HepG2 (cell line): ENCODE measurements around the gene FGD3.

ENCODE experiments used
- ARNT ChIP-seq: fragments of 450-650 bp; IDR thresholded peaks from 2 replicates; pipeline ENCODE4 v1.6.1; 2017
- ARNTL ChIP-seq: sonication (generic); formaldehyde crosslinking; IDR thresholded peaks from 2 replicates; pipeline ENCODE4 v1.4.0; 2020; ENCODE audit warnings: mild to moderate bottlenecking, missing genetic modification reagents
- ATF1 ChIP-seq: IDR thresholded peaks from 2 replicates; pipeline ENCODE4 v1.6.1; 2016; ENCODE audit warnings: mild to moderate bottlenecking, control low read depth
- CENPX ChIP-seq: sonication (generic); formaldehyde crosslinking; IDR thresholded peaks from 2 replicates; pipeline ENCODE4 v1.9.0; 2021; ENCODE audit warnings: mild to moderate bottlenecking, missing genetic modification reagents, moderate library complexity
- CTCF ChIP-seq: sonication (generic); formaldehyde crosslinking; IDR thresholded peaks from 2 replicates; pipeline ENCODE4 v1.5.0; 2020; ENCODE audit warnings: mild to moderate bottlenecking, missing genetic modification reagents, moderate library complexity
- HMGXB4 ChIP-seq, 2 experiments: sonication (generic) in 1 of 2; formaldehyde crosslinking in 1 of 2; IDR thresholded peaks; 2 replicates each; pipeline versions ENCODE4 v1.4.0 to v1.6.1; 2018 to 2020; ENCODE audit warnings: missing genetic modification reagents in 2 of 2, borderline replicate concordance in 1 of 2, low read depth in 1 of 2, mild to moderate bottlenecking in 1 of 2, missing biosample characterization in 1 of 2
- HNF4G ChIP-seq, 2 experiments: sonication (generic) in 1 of 2; formaldehyde crosslinking in 1 of 2; IDR thresholded peaks; 2 replicates each; pipeline versions ENCODE4 v1.4.0 to v1.6.1; 2011 to 2020; ENCODE audit warnings: borderline replicate concordance in 2 of 2, low read depth in 2 of 2, mild to moderate bottlenecking in 2 of 2, low read length in 1 of 2, missing genetic modification reagents in 1 of 2, moderate library complexity in 1 of 2
- MEIS1 ChIP-seq: sonication (generic); formaldehyde crosslinking; IDR thresholded peaks from 2 replicates; pipeline ENCODE4 v1.9.0; 2021; ENCODE audit warnings: mild to moderate bottlenecking, missing genetic modification reagents, moderate library complexity, borderline replicate concordance
- NFIC ChIP-seq: IDR thresholded peaks from 2 replicates; pipeline ENCODE4 v1.6.1; 2012; ENCODE audit warnings: mild to moderate bottlenecking, low read length, inconsistent platforms
- NFYC ChIP-seq: IDR thresholded peaks from 2 replicates; pipeline ENCODE4 v1.6.1; 2016; ENCODE audit warnings: missing genetic modification reagents, missing compliant biosample characterization
- NR2C2 ChIP-seq: sonication (generic); formaldehyde crosslinking; IDR thresholded peaks from 2 replicates; pipeline ENCODE4 v1.4.0; 2020; ENCODE audit warnings: missing genetic modification reagents, mild to moderate bottlenecking, moderate library complexity, borderline replicate concordance
- POLR2AphosphoS5 ChIP-seq: IDR thresholded peaks from 2 replicates; pipeline ENCODE4 v1.6.1; 2012; ENCODE audit warnings: low read depth, low read length
- TAF1 ChIP-seq: sonication (generic); formaldehyde crosslinking; IDR thresholded peaks from 2 replicates; pipeline ENCODE4 v1.4.0; 2020; ENCODE audit warnings: missing genetic modification reagents
- ZNF367 ChIP-seq: sonication (generic); formaldehyde crosslinking; IDR thresholded peaks from 2 replicates; pipeline ENCODE4 v1.4.0; 2020; ENCODE audit warnings: missing genetic modification reagents, borderline replicate concordance

- TF ChIP-seq ARNT (no peak), POLR2AphosphoS5 (no peak), HNF4G (IDR thresholded peaks at IDR 0.05; ENCODE audit: borderline replicate concordance, low read depth, low read length) (no peak), HNF4G (CRISPR knock-in tag; IDR thresholded peaks at IDR 0.05; ENCODE audit: borderline replicate concordance, low read depth) (no peak), NR2C2 (no peak), ZNF367 (CRISPR knock-in tag) (no peak), ARNTL (CRISPR knock-in tag) (no peak), NFIC (no peak), CENPX (CRISPR knock-in tag) (no peak), ATF1 (CRISPR knock-in tag) (no peak), TAF1 (CRISPR knock-in tag) (no peak), NFYC (CRISPR knock-in tag) (no peak), MEIS1 (CRISPR knock-in tag) (no peak), CTCF (no peak), HMGXB4 (CRISPR knock-in tag; IDR thresholded peaks at IDR 0.05; ENCODE audit: borderline replicate concordance in 1 of 2, low read depth in 1 of 2) (no peak)
These were observed 18.6 kb downstream of the FGD3 start for GRCh38 chr9:92965759-92966517.
